WTC11 (cell line): ENCODE measurements around the gene SDHC. TPM values are rescaled to one million over a fixed set of nuclear protein-coding genes. Genes with fewer than 3 reads are reported as not detected.

Source experiments
- ATAC-seq: fragments of 200-7000 bp; cut with Tn5 transposase; 2 replicates; pipeline ENCODE4 v1.10.0; 2021; ENCODE audit warnings: mild to moderate bottlenecking, moderate library complexity
- CTCF ChIA-PET: fragments of 300-600 bp; sonication (Branson Sonifier 250); formaldehyde crosslinking; loops from one replicate; lab custom pipeline; 2021; ENCODE audit warnings: antibody characterized with exemption; lab: Charles Lee
- POLR2A ChIA-PET: fragments of 350-600 bp; sonication (Branson Sonifier 250); formaldehyde crosslinking; loops from one replicate; lab custom pipeline; 2021; ENCODE audit warnings: antibody characterized with exemption; lab: Charles Lee
- DNase-seq: peaks from one replicate; pipeline ENCODE4 v3.0.0; 2021; ENCODE audit warnings: low spot score
- H3K27ac Mint-ChIP-seq: 2 replicates; pipeline ENCODE4 v1.8.0; 2021; ENCODE audit warnings: mixed read lengths
- H3K27me3 Mint-ChIP-seq: 2 replicates; pipeline ENCODE4 v1.8.0; 2021; ENCODE audit warnings: low read depth, mild to moderate bottlenecking, moderate library complexity, mixed read lengths
- H3K36me3 Mint-ChIP-seq: 2 replicates; pipeline ENCODE4 v1.8.0; 2021; ENCODE audit warnings: mixed read lengths
- H3K4me1 Mint-ChIP-seq: 2 replicates; pipeline ENCODE4 v1.8.0; 2022; ENCODE audit warnings: mixed read lengths
- H3K4me3 Mint-ChIP-seq: 2 replicates; pipeline ENCODE4 v1.8.0; 2021; ENCODE audit warnings: mild to moderate bottlenecking, moderate library complexity, mixed read lengths
- H3K9me3 Mint-ChIP-seq: 2 replicates; pipeline ENCODE4 v1.8.0; 2021; ENCODE audit warnings: mixed read lengths
- ATF1 ChIP-seq: sonication (generic); formaldehyde crosslinking; IDR thresholded peaks from 2 replicates; pipeline ENCODE4 v1.8.1; 2023; ENCODE audit warnings: mild to moderate bottlenecking, moderate library complexity, missing genetic modification reagents
- ELF4 ChIP-seq: sonication (generic); formaldehyde crosslinking; IDR thresholded peaks from 2 replicates; pipeline ENCODE4 v1.8.1; 2022; ENCODE audit warnings: low read depth, mild to moderate bottlenecking, moderate library complexity, missing genetic modification reagents
- ESRRA ChIP-seq: sonication (generic); formaldehyde crosslinking; IDR thresholded peaks from 2 replicates; pipeline ENCODE4 v1.8.1; 2022; ENCODE audit warnings: mild to moderate bottlenecking, missing genetic modification reagents, borderline replicate concordance
- ETV6 ChIP-seq: sonication (generic); formaldehyde crosslinking; IDR thresholded peaks from 2 replicates; pipeline ENCODE4 v1.8.1; 2022; ENCODE audit warnings: mild to moderate bottlenecking, missing genetic modification reagents
- FOXK1 ChIP-seq: sonication (generic); formaldehyde crosslinking; IDR thresholded peaks from 2 replicates; pipeline ENCODE4 v1.8.0; 2022; ENCODE audit warnings: mild to moderate bottlenecking, moderate library complexity, missing genetic modification reagents
- FOXP1 ChIP-seq: sonication (generic); formaldehyde crosslinking; IDR thresholded peaks from 2 replicates; pipeline ENCODE4 v1.8.0; 2022; ENCODE audit warnings: missing genetic modification reagents, mild to moderate bottlenecking, moderate library complexity, borderline replicate concordance
- GABPB1 ChIP-seq: sonication (generic); formaldehyde crosslinking; IDR thresholded peaks from 2 replicates; pipeline ENCODE4 v1.8.1; 2023; ENCODE audit warnings: mild to moderate bottlenecking, missing genetic modification reagents
- JAZF1 ChIP-seq: fragments of 250-450 bp; sonication (Bioruptor Pico); IDR thresholded peaks from 2 replicates; pipeline ENCODE4 v1.9.0; 2021; ENCODE audit warnings: moderate library complexity, mild to moderate bottlenecking, inconsistent platforms
- JUN ChIP-seq: sonication (generic); formaldehyde crosslinking; IDR thresholded peaks from 2 replicates; pipeline ENCODE4 v1.8.0; 2023; ENCODE audit warnings: mild to moderate bottlenecking, missing genetic modification reagents
- SMAD3 ChIP-seq: sonication (generic); formaldehyde crosslinking; IDR thresholded peaks from 2 replicates; pipeline ENCODE4 v1.8.0; 2022; ENCODE audit warnings: missing genetic modification reagents, mild to moderate bottlenecking, borderline replicate concordance
- SP1 ChIP-seq: sonication (generic); formaldehyde crosslinking; conservative IDR thresholded peaks from 2 replicates; pipeline ENCODE4 v1.8.1; 2022; ENCODE audit warnings: missing genetic modification reagents
- ZNF219 ChIP-seq: sonication (generic); formaldehyde crosslinking; IDR thresholded peaks from 2 replicates; pipeline ENCODE4 v1.8.0; 2023; ENCODE audit warnings: missing genetic modification reagents, mild to moderate bottlenecking, borderline replicate concordance
- ZNF423 ChIP-seq: fragments of 250-450 bp; sonication (Bioruptor Pico); IDR thresholded peaks from 2 replicates; pipeline ENCODE4 v2.1.2; 2022; ENCODE audit warnings: mild to moderate bottlenecking, moderate library complexity
- total RNA-seq: library from RNA; stranded (reverse); gene quantifications from 3 replicates; pipeline ENCODE4 v1.2.3, GENCODE V29; 2021
- TF ChIP-seq, protein P1 (sequence below): sonication (generic); formaldehyde crosslinking; IDR thresholded peaks from 2 replicates; pipeline ENCODE4 v1.8.0; 2023; ENCODE audit warnings: missing genetic modification reagents, mild to moderate bottlenecking, borderline replicate concordance
- TF ChIP-seq, protein P2 (sequence below): sonication (generic); formaldehyde crosslinking; IDR thresholded peaks from 2 replicates; pipeline ENCODE4 v1.8.1; 2023; ENCODE audit warnings: mild to moderate bottlenecking, missing genetic modification reagents
- TF ChIP-seq, protein P3 (sequence below): sonication (generic); formaldehyde crosslinking; IDR thresholded peaks from 2 replicates; pipeline ENCODE4 v1.8.1; 2023; ENCODE audit warnings: mild to moderate bottlenecking, moderate library complexity, missing genetic modification reagents
- TF ChIP-seq, protein P4 (sequence below): sonication (generic); formaldehyde crosslinking; IDR thresholded peaks from 2 replicates; pipeline ENCODE4 v1.8.1; 2022; ENCODE audit warnings: mild to moderate bottlenecking, moderate library complexity, missing genetic modification reagents
- TF ChIP-seq, protein P5 (sequence below): sonication (generic); formaldehyde crosslinking; IDR thresholded peaks from 2 replicates; pipeline ENCODE4 v1.8.1; 2023; ENCODE audit warnings: mild to moderate bottlenecking, missing genetic modification reagents, moderate library complexity

The SDHC gene
- total RNA-seq, 1 experiment from 2014 or later = 193 TPM

DNA sequence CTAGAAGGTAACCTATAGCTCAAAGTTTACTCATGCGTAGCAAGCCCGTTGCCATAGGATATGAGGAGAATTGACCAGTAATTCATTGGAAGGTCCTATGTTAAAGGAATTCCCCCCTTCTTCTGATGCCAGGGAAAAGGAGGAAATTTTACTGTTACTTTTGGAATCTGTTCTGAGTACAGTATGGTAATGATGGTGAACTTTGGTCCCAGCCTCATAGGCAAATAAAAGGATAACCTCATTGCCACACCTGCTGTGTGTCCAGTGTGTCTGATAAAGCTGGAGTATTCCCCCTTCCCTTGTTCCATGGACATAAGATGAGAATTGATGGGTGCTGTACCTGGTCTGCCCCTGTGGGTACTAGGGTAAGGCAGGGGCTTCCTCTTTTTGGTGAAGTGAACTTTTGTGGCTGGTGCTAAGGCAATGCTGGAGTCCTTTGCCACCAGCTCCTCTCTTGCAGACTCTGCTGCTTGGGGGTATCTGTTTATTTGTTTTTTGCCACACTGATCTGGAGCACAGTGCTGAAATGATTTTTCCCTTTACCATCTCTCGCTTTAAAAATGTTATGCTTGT lies 26.6 kb upstream of the SDHC start:
- TF ChIP-seq, protein P1, sequence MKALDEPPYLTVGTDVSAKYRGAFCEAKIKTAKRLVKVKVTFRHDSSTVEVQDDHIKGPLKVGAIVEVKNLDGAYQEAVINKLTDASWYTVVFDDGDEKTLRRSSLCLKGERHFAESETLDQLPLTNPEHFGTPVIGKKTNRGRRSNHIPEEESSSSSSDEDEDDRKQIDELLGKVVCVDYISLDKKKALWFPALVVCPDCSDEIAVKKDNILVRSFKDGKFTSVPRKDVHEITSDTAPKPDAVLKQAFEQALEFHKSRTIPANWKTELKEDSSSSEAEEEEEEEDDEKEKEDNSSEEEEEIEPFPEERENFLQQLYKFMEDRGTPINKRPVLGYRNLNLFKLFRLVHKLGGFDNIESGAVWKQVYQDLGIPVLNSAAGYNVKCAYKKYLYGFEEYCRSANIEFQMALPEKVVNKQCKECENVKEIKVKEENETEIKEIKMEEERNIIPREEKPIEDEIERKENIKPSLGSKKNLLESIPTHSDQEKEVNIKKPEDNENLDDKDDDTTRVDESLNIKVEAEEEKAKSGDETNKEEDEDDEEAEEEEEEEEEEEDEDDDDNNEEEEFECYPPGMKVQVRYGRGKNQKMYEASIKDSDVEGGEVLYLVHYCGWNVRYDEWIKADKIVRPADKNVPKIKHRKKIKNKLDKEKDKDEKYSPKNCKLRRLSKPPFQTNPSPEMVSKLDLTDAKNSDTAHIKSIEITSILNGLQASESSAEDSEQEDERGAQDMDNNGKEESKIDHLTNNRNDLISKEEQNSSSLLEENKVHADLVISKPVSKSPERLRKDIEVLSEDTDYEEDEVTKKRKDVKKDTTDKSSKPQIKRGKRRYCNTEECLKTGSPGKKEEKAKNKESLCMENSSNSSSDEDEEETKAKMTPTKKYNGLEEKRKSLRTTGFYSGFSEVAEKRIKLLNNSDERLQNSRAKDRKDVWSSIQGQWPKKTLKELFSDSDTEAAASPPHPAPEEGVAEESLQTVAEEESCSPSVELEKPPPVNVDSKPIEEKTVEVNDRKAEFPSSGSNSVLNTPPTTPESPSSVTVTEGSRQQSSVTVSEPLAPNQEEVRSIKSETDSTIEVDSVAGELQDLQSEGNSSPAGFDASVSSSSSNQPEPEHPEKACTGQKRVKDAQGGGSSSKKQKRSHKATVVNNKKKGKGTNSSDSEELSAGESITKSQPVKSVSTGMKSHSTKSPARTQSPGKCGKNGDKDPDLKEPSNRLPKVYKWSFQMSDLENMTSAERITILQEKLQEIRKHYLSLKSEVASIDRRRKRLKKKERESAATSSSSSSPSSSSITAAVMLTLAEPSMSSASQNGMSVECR (CRISPR knock-in tag) = no peak
- TF ChIP-seq SMAD3 (CRISPR knock-in tag) (no peak), ETV6 (CRISPR knock-in tag) (no peak), ESRRA (CRISPR knock-in tag) (no peak), ELF4 (CRISPR knock-in tag) (no peak), JAZF1 (CRISPR knock-in tag) (no peak), JUN (CRISPR knock-in tag) (no peak), ZNF423 (CRISPR knock-in tag) (no peak), FOXP1 (no peak)
- TF ChIP-seq, protein P2, sequence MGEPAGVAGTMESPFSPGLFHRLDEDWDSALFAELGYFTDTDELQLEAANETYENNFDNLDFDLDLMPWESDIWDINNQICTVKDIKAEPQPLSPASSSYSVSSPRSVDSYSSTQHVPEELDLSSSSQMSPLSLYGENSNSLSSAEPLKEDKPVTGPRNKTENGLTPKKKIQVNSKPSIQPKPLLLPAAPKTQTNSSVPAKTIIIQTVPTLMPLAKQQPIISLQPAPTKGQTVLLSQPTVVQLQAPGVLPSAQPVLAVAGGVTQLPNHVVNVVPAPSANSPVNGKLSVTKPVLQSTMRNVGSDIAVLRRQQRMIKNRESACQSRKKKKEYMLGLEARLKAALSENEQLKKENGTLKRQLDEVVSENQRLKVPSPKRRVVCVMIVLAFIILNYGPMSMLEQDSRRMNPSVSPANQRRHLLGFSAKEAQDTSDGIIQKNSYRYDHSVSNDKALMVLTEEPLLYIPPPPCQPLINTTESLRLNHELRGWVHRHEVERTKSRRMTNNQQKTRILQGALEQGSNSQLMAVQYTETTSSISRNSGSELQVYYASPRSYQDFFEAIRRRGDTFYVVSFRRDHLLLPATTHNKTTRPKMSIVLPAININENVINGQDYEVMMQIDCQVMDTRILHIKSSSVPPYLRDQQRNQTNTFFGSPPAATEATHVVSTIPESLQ (CRISPR knock-in tag) = no peak
- peaks cover 5% of the 10 kb centered on the region for H3K36me3 Mint-ChIP-seq
- peaks cover 15% of the 10 kb centered on the region for H3K4me1 Mint-ChIP-seq
- DNase-seq (no peak), ATAC-seq (no peak)
- H3K27me3 Mint-ChIP-seq = peaks cover 8% of the 10 kb centered on the region
- H3K27ac Mint-ChIP-seq = no peak overlapping the region
- H3K4me3 Mint-ChIP-seq = no peak overlapping the region
- H3K9me3 Mint-ChIP-seq = peaks cover 6% of the 10 kb centered on the region
- CTCF ChIA-PET = interaction anchor here (0.9 to 2.0 kb wide), 3 partner anchors 19 to 62 kb away, joined by 3 to 9 read pairs (median 4); partner anchors contain the start of genes PCP4L1 and TOMM40L
- POLR2A ChIA-PET = interaction anchor here (0.6 kb wide), 1 partner anchor 115 kb away, joined by 5 read pairs; no protein-coding TSS in a partner anchor

DNA sequence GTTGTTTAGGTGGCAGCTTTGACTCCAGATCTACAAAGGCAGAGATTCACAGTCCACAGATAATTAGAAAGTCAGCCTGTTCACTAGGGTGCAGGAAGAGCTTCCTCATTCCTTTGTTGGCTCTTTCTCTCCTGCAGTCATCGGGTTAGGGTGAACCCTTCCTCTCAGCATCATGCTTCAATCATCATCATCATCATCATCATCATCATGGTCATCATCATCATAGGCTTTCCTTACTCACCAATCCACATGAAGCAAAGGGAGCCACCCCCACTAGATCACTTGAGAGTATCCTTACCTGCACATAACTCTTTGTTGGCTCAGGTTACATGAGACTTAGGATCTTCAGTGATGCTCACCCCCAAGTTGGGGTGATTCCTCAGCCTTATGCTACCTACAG lies 23.4 kb upstream of the SDHC start:
- ATAC-seq = no peak
- CTCF ChIA-PET = interaction anchor here (0.6 to 5.3 kb wide), 30 partner anchors 11 to 109 kb away, joined by 3 to 71 read pairs (median 4); partner anchors contain the start of genes MPZ, NDUFS2, NR1I3 and PCP4L1
- Mint-ChIP-seq H3K4me3 (no peak overlapping the region), H3K27me3 (no peaks in the 10 kb centered on the region), H3K36me3 (no peaks in the 10 kb centered on the region)
- no peak for TF ChIP-seq FOXK1 (CRISPR knock-in tag)
- TF ChIP-seq ZNF219 (CRISPR knock-in tag) = no peak
- TF ChIP-seq, all 79 proteins: peak for 0
- no peak for DNase-seq
- POLR2A ChIA-PET = interaction anchor here (0.5 to 1.4 kb wide), 4 partner anchors 15 to 206 kb away, joined by 3 to 5 read pairs (median 4); partner anchors contain the start of genes PCP4L1 and TOMM40L
- H3K9me3 Mint-ChIP-seq = no peaks in the 10 kb centered on the region
- H3K4me1 Mint-ChIP-seq = peaks cover 8% of the 10 kb centered on the region
- no peak overlapping the region for H3K27ac Mint-ChIP-seq

DNA sequence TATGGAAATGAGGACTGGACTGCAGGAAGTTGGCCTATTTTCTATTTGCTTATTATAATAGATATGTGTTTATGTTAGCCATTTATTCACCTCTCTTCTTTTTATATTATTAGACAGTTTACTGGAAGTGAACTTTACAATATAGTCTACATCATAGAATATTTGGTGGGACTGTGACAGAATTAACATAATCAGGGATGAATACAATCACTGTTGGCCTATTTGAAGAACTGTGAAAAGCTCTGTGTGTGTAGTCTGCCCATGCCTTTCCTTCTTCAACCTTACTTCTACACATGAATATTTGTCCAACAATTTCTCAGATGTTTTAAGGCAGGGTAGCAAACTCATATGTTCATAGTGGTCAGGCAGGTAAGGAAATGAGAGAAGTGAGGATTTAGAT lies 16.8 kb upstream of the SDHC start:
- H3K27me3 Mint-ChIP-seq = no peaks in the 10 kb centered on the region
- H3K36me3 Mint-ChIP-seq = no peaks in the 10 kb centered on the region
- CTCF ChIA-PET = interaction anchor here (0.5 kb wide), 1 partner anchor 15 kb away, joined by 4 read pairs; no protein-coding TSS in a partner anchor
- no peak overlapping the region for H3K27ac Mint-ChIP-seq
- ATAC-seq (no peak), DNase-seq (no peak)
- H3K9me3 Mint-ChIP-seq = no peaks in the 10 kb centered on the region
- H3K4me1 Mint-ChIP-seq = peaks cover 21% of the 10 kb centered on the region
- no peak overlapping the region for H3K4me3 Mint-ChIP-seq
- POLR2A ChIA-PET = no interaction called here
- TF ChIP-seq, protein P3, sequence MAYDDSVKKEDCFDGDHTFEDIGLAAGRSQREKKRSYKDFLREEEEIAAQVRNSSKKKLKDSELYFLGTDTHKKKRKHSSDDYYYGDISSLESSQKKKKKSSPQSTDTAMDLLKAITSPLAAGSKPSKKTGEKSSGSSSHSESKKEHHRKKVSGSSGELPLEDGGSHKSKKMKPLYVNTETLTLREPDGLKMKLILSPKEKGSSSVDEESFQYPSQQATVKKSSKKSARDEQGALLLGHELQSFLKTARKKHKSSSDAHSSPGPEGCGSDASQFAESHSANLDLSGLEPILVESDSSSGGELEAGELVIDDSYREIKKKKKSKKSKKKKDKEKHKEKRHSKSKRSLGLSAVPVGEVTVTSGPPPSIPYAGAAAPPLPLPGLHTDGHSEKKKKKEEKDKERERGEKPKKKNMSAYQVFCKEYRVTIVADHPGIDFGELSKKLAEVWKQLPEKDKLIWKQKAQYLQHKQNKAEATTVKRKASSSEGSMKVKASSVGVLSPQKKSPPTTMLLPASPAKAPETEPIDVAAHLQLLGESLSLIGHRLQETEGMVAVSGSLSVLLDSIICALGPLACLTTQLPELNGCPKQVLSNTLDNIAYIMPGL = no peak
- no peak for TF ChIP-seq SMAD3 (CRISPR knock-in tag)
- no peak for TF ChIP-seq ATF1 (CRISPR knock-in tag)
- TF ChIP-seq, protein P4, sequence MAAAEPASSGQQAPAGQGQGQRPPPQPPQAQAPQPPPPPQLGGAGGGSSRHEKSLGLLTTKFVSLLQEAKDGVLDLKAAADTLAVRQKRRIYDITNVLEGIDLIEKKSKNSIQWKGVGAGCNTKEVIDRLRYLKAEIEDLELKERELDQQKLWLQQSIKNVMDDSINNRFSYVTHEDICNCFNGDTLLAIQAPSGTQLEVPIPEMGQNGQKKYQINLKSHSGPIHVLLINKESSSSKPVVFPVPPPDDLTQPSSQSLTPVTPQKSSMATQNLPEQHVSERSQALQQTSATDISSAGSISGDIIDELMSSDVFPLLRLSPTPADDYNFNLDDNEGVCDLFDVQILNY (CRISPR knock-in tag) = no peak
- TF ChIP-seq GABPB1 (CRISPR knock-in tag) = no peak
- TF ChIP-seq SP1 (CRISPR knock-in tag) = no peak
- TF ChIP-seq, protein P5, sequence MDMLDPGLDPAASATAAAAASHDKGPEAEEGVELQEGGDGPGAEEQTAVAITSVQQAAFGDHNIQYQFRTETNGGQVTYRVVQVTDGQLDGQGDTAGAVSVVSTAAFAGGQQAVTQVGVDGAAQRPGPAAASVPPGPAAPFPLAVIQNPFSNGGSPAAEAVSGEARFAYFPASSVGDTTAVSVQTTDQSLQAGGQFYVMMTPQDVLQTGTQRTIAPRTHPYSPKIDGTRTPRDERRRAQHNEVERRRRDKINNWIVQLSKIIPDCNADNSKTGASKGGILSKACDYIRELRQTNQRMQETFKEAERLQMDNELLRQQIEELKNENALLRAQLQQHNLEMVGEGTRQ (CRISPR knock-in tag) = no peak
